Measurements from ENCODE around the gene PDXK.

Gene PDXK

DNA sequence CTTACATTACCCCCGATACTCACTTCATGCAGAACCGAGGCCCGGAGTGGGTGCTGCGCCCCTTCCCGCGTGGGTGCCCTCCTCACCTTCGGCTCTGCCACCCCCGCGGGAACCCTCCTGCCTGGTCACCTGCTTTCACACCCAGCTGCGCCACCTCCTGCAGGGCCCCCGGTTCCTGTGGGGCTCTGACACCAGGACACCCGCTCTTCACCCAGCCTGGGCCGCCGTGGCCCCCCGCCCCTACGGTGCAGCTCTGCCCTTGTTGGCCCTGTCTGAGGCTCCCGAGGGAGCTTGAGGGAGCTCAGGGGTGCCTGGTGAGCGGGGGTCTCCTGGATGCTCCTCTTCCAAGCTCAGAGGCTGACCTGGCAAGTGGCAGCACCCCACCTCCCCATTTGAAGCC lies 89.4 kb downstream of the PDXK start:
- FAIRE-seq: no peak

DNA sequence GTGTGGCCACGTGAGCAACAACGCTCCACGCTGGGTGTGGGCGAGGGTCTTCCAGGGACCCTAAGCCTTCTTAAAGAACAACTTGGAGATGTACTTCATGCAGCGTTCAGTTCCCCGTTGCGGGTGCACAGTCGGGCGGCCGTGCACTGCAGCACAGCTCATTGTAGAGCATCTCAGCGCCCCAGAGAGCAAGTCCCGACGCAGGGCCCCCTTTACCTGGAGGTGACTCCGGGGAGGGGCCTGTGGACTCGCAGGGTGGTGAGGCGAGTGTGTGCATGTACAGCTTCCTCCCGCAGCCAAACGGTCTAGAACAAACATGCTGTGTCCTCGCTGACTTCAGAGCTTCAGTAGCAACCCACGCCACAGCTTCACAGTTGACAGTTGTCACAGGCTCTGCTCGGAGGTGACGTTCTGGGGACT lies 89.9 kb downstream of the PDXK start:
- FAIRE-seq: no peak

DNA sequence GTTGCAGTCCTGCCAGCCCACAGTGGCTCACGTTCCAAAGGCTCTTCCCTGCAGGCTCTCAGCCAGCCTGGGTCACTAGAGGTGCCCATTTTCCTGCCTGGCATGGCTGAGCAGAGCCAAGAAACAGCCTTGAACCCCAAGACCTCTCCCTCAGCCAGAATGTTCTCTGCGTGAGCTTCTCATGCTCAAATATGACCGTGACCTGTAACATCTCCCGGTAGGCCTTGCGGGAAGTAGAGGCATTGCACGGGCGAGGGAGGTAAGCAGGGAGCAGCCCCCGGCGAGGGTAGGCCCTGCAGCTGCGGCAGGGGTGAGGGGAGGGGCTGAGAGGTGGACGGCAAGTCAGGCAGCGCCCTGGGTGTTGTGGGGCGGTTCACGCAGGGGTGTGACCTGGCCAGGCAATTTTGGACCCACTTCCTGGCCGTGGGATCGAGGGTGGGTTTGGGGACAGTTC lies 90.4 kb downstream of the PDXK start:
- FAIRE-seq: no peak

DNA sequence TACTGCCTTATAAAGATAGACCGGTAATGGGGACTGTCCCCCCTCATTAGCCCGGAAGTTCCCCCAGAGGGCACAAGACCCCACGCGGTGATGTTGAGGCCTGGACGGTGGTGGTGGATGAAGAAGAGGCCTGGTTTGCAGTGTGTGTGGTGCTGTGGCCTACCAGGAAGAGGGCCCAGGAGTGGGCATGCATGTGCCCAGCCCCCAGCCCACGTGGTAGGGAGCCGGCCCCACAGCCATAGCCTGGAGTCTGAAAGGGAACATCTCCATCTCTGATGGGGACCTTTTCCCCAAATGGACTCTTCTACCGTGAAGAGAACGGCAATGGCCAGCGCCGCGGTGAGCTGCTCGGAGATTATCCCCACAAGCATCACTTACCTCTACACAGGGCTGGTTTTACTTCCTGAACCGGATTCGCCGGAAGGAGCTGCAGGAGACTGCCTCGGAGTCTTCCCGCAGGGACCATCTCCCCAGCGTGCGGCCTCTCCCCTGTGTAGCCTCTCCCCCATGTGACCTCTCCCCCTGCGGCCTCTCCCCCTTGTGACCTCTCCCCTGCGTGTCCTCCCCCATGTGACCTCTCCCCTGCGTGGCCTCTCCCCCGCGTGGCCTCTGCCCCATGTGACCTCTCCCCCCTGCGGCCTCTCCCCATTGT lies 91.0 kb downstream of the PDXK start:
- FAIRE-seq: no peak

DNA sequence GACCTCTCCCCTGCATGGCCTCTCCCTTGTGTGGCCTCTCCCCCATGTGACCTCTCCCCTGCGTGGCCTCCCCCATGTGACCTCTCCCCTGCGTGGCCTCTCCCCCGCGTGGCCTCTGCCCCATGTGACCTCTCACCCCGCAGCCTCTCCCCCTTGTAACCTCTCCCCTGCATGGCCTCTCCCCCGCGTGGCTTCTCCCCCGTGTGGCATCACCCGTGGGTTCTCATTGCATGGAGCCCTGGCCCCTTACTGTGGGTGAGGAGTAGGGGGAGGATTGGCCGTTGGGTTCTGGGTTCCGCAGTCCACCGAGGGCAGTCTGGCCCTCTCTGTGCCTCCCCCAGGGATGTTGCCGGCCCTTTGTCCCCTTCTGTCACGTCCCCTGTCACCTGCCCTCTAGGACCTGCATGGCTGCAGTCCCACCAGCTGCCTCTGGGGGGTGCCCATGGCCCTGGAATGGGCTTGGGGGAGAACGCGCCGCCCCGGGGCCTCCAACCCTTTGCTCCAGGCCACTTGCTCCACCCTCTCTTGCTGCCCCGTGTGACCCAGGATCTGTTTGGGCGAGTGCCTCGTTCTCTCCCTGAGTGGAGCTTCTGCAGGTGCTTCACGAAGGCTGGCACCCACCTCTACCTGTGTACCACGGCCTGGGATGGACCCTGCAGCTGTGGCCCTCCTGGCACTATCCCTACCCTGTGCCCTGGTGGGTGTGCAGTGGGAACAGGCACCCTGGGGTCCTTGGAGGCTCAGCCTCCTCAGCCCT lies 91.8 kb downstream of the PDXK start:
- FAIRE-seq: no peak

DNA sequence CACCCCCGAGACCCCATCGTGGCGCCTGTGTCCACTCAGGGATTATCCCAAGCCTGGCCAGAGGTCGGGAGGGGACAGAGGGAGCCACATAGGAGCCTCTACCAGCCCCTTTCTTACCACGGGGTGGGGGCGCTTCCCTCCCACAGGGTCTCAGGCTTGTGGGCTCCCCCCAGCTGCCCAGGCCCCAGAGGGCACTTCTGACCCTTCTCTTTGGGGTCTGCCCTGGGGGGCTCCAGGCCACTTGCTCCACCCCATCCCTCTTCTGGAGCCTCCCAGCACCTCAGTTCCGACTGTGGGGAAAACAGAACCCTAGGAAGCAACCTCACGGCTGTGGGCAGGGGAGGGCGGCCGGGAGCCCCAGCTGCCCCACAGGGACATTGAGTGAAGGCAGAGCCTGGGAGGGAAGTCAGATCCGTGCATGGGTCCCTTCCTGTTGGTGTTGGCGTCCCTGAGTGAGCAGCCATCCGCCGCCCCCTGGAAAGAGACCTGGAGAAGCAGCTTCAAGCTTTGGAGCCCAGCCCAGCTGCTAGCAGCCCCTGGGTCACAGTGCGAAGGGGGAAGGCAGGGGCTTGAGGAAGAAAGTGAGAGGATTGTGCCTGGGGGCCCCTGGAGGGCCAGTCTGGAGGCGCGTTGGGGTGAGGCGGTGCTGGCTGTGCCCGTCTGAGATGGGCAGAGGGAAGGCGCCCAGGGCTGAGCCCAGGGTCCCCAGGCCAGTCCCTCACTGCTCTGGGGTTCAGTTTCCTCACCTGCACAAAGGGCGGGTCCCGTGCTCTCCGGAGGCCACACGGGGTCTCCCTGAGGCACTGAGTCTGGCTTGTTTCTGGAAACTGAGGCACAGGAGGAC lies 92.6 kb downstream of the PDXK start:
- FAIRE-seq: no peak
